H9 (cell line): ENCODE measurements around the gene PCDHAC1. TPM values are rescaled to one million over a fixed set of nuclear protein-coding genes. Genes with fewer than 3 reads are reported as not detected.

Experiments used
- DNase-seq: peaks from one replicate; pipeline ENCODE4 v3.0.0-alpha.2; 2017
- H2AFZ ChIP-seq: one replicate; pipeline ENCODE4 v1.6.1; 2013; ENCODE audit warnings: mild to moderate bottlenecking, low read length, control low read depth, moderate library complexity
- H2AK5ac ChIP-seq: 2 replicates; pipeline ENCODE4 v1.6.1; 2013; ENCODE audit warnings: low read length, control low read depth, mixed read lengths; ENCODE audit not compliant: insufficient read length
- H2BK120ac ChIP-seq: one replicate; pipeline ENCODE4 v1.6.1; 2013; ENCODE audit warnings: low read depth, mild to moderate bottlenecking, low read length, control low read depth, inconsistent platforms; ENCODE audit not compliant: poor library complexity, severe bottlenecking
- H2BK12ac ChIP-seq: 2 replicates; pipeline ENCODE4 v1.6.1; 2013; ENCODE audit warnings: low read length, control low read depth, mixed read lengths, low read depth; ENCODE audit not compliant: insufficient read length
- H2BK15ac ChIP-seq: 2 replicates; pipeline ENCODE4 v1.6.1; 2013; ENCODE audit warnings: low read depth, low read length, control low read depth
- H2BK20ac ChIP-seq: one replicate; pipeline ENCODE4 v1.6.1; 2013; ENCODE audit warnings: low read depth, mild to moderate bottlenecking, low read length, control low read depth, inconsistent platforms; ENCODE audit not compliant: poor library complexity, severe bottlenecking
- H2BK5ac ChIP-seq: 2 replicates; pipeline ENCODE4 v1.6.1; 2013; ENCODE audit warnings: low read length, control low read depth, mixed read lengths; ENCODE audit not compliant: insufficient read length
- H3K14ac ChIP-seq: 2 replicates; pipeline ENCODE4 v1.6.1; 2013; ENCODE audit warnings: low read length, control low read depth; ENCODE audit not compliant: insufficient read depth
- H3K18ac ChIP-seq: 2 replicates; pipeline ENCODE4 v1.6.1; 2013; ENCODE audit warnings: low read depth, mild to moderate bottlenecking, mixed read lengths, low read length, control low read depth; ENCODE audit not compliant: insufficient read length
- H3K23ac ChIP-seq: 2 replicates; pipeline ENCODE4 v1.6.1; 2013; ENCODE audit warnings: low read length, control low read depth, mixed read lengths, low read depth; ENCODE audit not compliant: insufficient read length
- H3K23me2 ChIP-seq: 2 replicates; pipeline ENCODE4 v1.6.1; 2013; ENCODE audit warnings: low read depth, mild to moderate bottlenecking, mixed read lengths, low read length, control low read depth; ENCODE audit not compliant: insufficient read length, poor library complexity, severe bottlenecking
- H3K27ac ChIP-seq: 2 replicates; pipeline ENCODE4 v1.5.1; 2013; ENCODE audit warnings: low read length, control low read depth, mixed read lengths, low read depth; ENCODE audit not compliant: insufficient read length
- H3K27me3 ChIP-seq: 2 replicates; pipeline ENCODE4 v1.6.1; 2013; ENCODE audit warnings: low read length, control low read depth, inconsistent platforms; ENCODE audit not compliant: insufficient read depth
- H3K4ac ChIP-seq: 2 replicates; pipeline ENCODE4 v1.6.1; 2013; ENCODE audit warnings: low read depth, mild to moderate bottlenecking, control low read depth, inconsistent platforms, low read length, moderate library complexity
- H3K4me1 ChIP-seq: 2 replicates; pipeline ENCODE4 v1.6.1; 2013; ENCODE audit warnings: low read length, control low read depth, inconsistent platforms; ENCODE audit not compliant: insufficient read depth
- H3K4me2 ChIP-seq: 2 replicates; pipeline ENCODE4 v1.6.1; 2013; ENCODE audit warnings: low read length, control low read depth, mixed read lengths; ENCODE audit not compliant: insufficient read length, insufficient read depth
- H3K56ac ChIP-seq: 2 replicates; pipeline ENCODE4 v1.6.1; 2013; ENCODE audit warnings: low read depth, mild to moderate bottlenecking, mixed read lengths, low read length, control low read depth; ENCODE audit not compliant: insufficient read length
- H3K79me1 ChIP-seq: 2 replicates; pipeline ENCODE4 v1.6.1; 2013; ENCODE audit warnings: low read depth, mild to moderate bottlenecking, moderate library complexity, low read length, control low read depth, inconsistent platforms; ENCODE audit not compliant: insufficient read depth, poor library complexity, severe bottlenecking
- H3K79me2 ChIP-seq: 2 replicates; pipeline ENCODE4 v1.6.1; 2013; ENCODE audit warnings: low read length, control low read depth, inconsistent platforms; ENCODE audit not compliant: insufficient read depth
- H3K9ac ChIP-seq: 2 replicates; pipeline ENCODE4 v1.6.1; 2013; ENCODE audit warnings: low read length, control low read depth, mixed read lengths; ENCODE audit not compliant: insufficient read length; ENCODE audit errors: extremely low read depth
- H3K9me3 ChIP-seq: one replicate; pipeline ENCODE4 v1.6.1; 2013; ENCODE audit warnings: low read depth, low read length, inconsistent platforms; ENCODE audit not compliant: control insufficient read depth
- H3T11ph ChIP-seq: one replicate; pipeline ENCODE4 v1.6.1; 2013; ENCODE audit warnings: mild to moderate bottlenecking, low read length, control low read depth, inconsistent platforms
- H4K20me1 ChIP-seq: one replicate; pipeline ENCODE4 v1.6.1; 2013; ENCODE audit not compliant: control insufficient read depth, insufficient read length, insufficient read depth
- H4K5ac ChIP-seq: 2 replicates; pipeline ENCODE4 v1.6.1; 2013; ENCODE audit warnings: low read depth, mild to moderate bottlenecking, mixed read lengths, low read length, control low read depth; ENCODE audit not compliant: insufficient read length
- H4K8ac ChIP-seq: replicated peaks from 2 replicates; pipeline ENCODE4 v1.6.1; 2013; ENCODE audit warnings: low read length, control low read depth, mixed read lengths, low read depth; ENCODE audit not compliant: insufficient read length
- H4K91ac ChIP-seq: 2 replicates; pipeline ENCODE4 v1.6.1; 2013; ENCODE audit warnings: low read depth, mild to moderate bottlenecking, moderate library complexity, mixed read lengths, low read length, control low read depth; ENCODE audit not compliant: insufficient read length
- H3K27ac Mint-ChIP-seq, 3 experiments: 2 replicates in 2 of 3; 3 replicates in 1 of 3; pipeline ENCODE4 v1.8.0; 2020 to 2021; ENCODE audit warnings: mixed read lengths in 3 of 3, mild to moderate bottlenecking in 1 of 3, moderate library complexity in 1 of 3
- H3K27me3 Mint-ChIP-seq: 2 replicates; pipeline ENCODE4 v1.8.0; 2021; ENCODE audit warnings: low read depth, mild to moderate bottlenecking, moderate library complexity, mixed read lengths
- H3K36me3 Mint-ChIP-seq, 3 experiments: 2 replicates in 2 of 3; 3 replicates in 1 of 3; pipeline ENCODE4 v1.8.0; 2020 to 2021; ENCODE audit warnings: low read depth in 3 of 3, mixed read lengths in 3 of 3; ENCODE audit not compliant: insufficient read depth in 1 of 3
- H3K4me1 Mint-ChIP-seq, 2 experiments: 2 replicates each; pipeline ENCODE4 v1.8.0; 2020; ENCODE audit warnings: mixed read lengths in 2 of 2
- H3K4me3 Mint-ChIP-seq, 2 experiments: 2 replicates in 1 of 2; 3 replicates in 1 of 2; pipeline ENCODE4 v1.8.0; 2020 to 2021; ENCODE audit warnings: mild to moderate bottlenecking in 2 of 2, mixed read lengths in 2 of 2, moderate library complexity in 1 of 2
- H3K9me3 Mint-ChIP-seq, 2 experiments: 2 replicates in 1 of 2; 3 replicates in 1 of 2; pipeline ENCODE4 v1.8.0; 2020; ENCODE audit warnings: mild to moderate bottlenecking in 2 of 2, mixed read lengths in 2 of 2, moderate library complexity in 1 of 2
- CTCF ChIP-seq: fragments of 200-600 bp; sonication (generic); conservative IDR thresholded peaks from 3 replicates; pipeline ENCODE4 v1.8.0; 2021; ENCODE audit warnings: antibody characterized with exemption, mild to moderate bottlenecking
- WGBS: extraction: QIAGEN DNeasy Blood & Tissue Kit; methylation state at CpG from one replicate; pipeline ENCODE4 v1.1.7; 2013; ENCODE audit warnings: missing lambda C conversion rate, low lambda C conversion rate, mixed read lengths; ENCODE audit not compliant: insufficient read length; ENCODE audit errors: extremely low coverage; 5-methylcytosine and 5-hydroxymethylcytosine counted together
- total RNA-seq: library from RNA; stranded (reverse); gene quantifications from 2 replicates; pipeline ENCODE4 v1.2.1, GENCODE V29; 2021

The PCDHAC1 gene
- total RNA-seq, 1 experiment from 2014 or later, result 8.7 TPM

DNA sequence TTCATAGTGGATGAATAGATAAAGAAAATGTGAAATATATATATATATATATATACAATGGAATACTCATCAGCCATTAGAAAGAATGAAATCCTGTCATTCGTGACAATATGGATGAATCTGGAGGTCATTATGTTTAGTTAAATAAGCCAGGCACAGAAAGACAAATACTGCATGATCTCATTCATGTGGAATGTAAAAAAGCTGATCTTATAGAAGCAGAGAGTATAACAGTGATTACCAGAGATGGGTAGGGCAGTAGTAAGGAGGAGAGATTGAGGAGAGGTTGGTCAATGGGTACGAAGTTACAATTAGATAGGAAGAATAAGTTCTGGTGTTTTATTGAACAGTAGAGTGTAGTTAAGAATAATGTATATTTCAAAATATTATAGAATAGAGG is 20.5 kb downstream of the PCDHAC1 start:
- peaks cover 9 to 10% of the 10 kb centered on the region in 2 experiments; a peak in 4 of 5 replicates for H3K9me3 Mint-ChIP-seq
- H2BK120ac ChIP-seq, result no peak overlapping the region
- no peaks in the 10 kb centered on the region for H3K27me3 ChIP-seq
- DNase-seq, result no peak
- H3K27ac Mint-ChIP-seq, result no peak overlapping the region
- H3K79me1 ChIP-seq, result no peaks in the 10 kb centered on the region
- no peaks in the 10 kb centered on the region for H4K20me1 ChIP-seq
- no peak overlapping the region for H3K9ac ChIP-seq
- H2BK20ac ChIP-seq, result no peak overlapping the region
- no peak overlapping the region for H3K4ac ChIP-seq
- H3K9me3 ChIP-seq, result no peaks in the 10 kb centered on the region
- no peaks in the 10 kb centered on the region for H3K23me2 ChIP-seq
- H4K8ac ChIP-seq, result no peak overlapping the region
- no peak overlapping the region for H3K23ac ChIP-seq
- TF ChIP-seq CTCF, result no peak
- no peaks in the 10 kb centered on the region for H3K27me3 Mint-ChIP-seq
- no peak overlapping the region for H3K27ac ChIP-seq
- no peak overlapping the region for H3K18ac ChIP-seq
- no peaks in the 10 kb centered on the region for H3K79me2 ChIP-seq
- H3K56ac ChIP-seq, result no peak overlapping the region
- no peak overlapping the region for H3T11ph ChIP-seq
- no peak overlapping the region for H2BK5ac ChIP-seq
- H3K4me1 Mint-ChIP-seq, result no peaks in the 10 kb centered on the region
- peaks cover 0 to 11% (median 0%) of the 10 kb centered on the region in 3 experiments; a peak in 2 of 7 replicates for H3K36me3 Mint-ChIP-seq
- no peak overlapping the region for H3K4me3 Mint-ChIP-seq
- H2BK15ac ChIP-seq, result no peak overlapping the region
- no peak overlapping the region for H3K4me2 ChIP-seq
- WGBS, result no CpG with 5 or more reads among the region's 2 CpGs
- no peak overlapping the region for H4K5ac ChIP-seq
- H3K4me1 ChIP-seq, result no peaks in the 10 kb centered on the region
- H2BK12ac ChIP-seq, result no peak overlapping the region
- H2AFZ ChIP-seq, result no peak overlapping the region
- H4K91ac ChIP-seq, result no peak overlapping the region
- H2AK5ac ChIP-seq, result no peak overlapping the region
- H3K14ac ChIP-seq, result no peak overlapping the region
